Heart left ventricle (tissue), 13 donors: Measurements from ENCODE around the gene SMG5.

Experiments
- POLR2A ChIP-seq, 2 donors: fragments of 450-650 bp; IDR thresholded peaks; one replicate each; pipeline ENCODE4 v1.6.1; 2017; ENCODE audit warnings: antibody characterized with exemption in 2 of 2, mild to moderate bottlenecking in 2 of 2, moderate library complexity in 2 of 2
- TF ChIP-seq, protein P1 (sequence below), 12 donors: fragments of 200-600 bp; sonication (generic) in 4 of 12; IDR thresholded peaks; one replicate each; pipeline versions ENCODE4 v1.5.0 to v1.8.0; 2018 to 2022; ENCODE audit warnings: antibody characterized with exemption in 12 of 12, mild to moderate bottlenecking in 5 of 12
- donor health status: ischemic (EF 13 %, LVEDD 7.1; RV severe dilation, severe dysfunction).
- donor health status: DM: no; HTN: yes; CAD: no.
- donor health status: DM: no; HTN: no; CAD: no.
- donor health status: ischemic (EF 25% LVEDD 6.9; RV normal size, moderate dysfunction).
- donor health status: ischemic (EF 25% LVEDD 5.7; RV mildly dilated, moderate dysfunction).
- donor health status: ischemic (EF 35%, LVEDD 5.7; RV mildly dilated, moderate dysfunction).
- donor health status: nonischemic (EF 11% LVEDD 7.7; RV severe dilation, severe dysfunction).
- donor health status: DM: yes; HTN: yes; CAD: no.
- donor health status: PGD.
- donor health status: ischemic (EF 29% LVEDD 5.4; RV normal size, mild dysfunction).
- donor health status: nonischemic (EF 23%, LVEDD 6.1; RV moderate dilation, normal function).

DNA sequence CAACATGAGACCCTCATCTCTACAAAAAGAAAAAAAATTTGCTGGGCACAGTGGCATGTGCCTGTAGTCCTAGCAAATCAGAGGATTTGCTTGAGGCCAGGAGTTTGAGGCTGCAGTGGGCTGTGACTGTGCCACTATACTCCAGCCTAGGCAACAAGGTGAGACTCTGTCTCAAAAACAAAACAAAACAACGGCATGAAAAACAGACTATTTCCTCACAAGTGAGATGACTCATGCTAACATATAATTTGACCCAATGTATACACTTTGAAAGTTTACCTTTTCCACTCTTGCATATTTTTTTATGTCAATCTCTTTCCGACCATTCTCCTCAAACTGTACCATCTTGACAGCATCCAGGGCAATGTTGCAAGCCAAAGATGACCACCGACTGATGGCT, 37.9 kb upstream of the SMG5 start:
- TF ChIP-seq, protein P1, sequence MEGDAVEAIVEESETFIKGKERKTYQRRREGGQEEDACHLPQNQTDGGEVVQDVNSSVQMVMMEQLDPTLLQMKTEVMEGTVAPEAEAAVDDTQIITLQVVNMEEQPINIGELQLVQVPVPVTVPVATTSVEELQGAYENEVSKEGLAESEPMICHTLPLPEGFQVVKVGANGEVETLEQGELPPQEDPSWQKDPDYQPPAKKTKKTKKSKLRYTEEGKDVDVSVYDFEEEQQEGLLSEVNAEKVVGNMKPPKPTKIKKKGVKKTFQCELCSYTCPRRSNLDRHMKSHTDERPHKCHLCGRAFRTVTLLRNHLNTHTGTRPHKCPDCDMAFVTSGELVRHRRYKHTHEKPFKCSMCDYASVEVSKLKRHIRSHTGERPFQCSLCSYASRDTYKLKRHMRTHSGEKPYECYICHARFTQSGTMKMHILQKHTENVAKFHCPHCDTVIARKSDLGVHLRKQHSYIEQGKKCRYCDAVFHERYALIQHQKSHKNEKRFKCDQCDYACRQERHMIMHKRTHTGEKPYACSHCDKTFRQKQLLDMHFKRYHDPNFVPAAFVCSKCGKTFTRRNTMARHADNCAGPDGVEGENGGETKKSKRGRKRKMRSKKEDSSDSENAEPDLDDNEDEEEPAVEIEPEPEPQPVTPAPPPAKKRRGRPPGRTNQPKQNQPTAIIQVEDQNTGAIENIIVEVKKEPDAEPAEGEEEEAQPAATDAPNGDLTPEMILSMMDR (IDR thresholded peaks at IDR 0.05): no peak
- no peak for TF ChIP-seq POLR2A (IDR thresholded peaks at IDR 0.05)
